Measurements from ENCODE around the gene NBPF20.
"Not testable (repeated sequence)": the region's sequence is repeated elsewhere in the genome, so short reads cannot be mapped to it uniquely, and the experiment has no call there.

Gene NBPF20

GRCh38 chr1:145445219-145445618 lies 19.8 kb upstream of the NBPF20 start:
- DNase-seq (ENCODE audit: low spot score); CTCF ChIA-PET; POLR2A ChIA-PET (ENCODE audit: low non-redundant PET); H3K27ac ChIP-seq: not testable (repeated sequence)

GRCh38 chr1:145442340-145442739 lies 16.9 kb upstream of the NBPF20 start:
- DNase-seq (ENCODE audit: low spot score); CTCF ChIA-PET; H3K27ac ChIP-seq; POLR2A ChIA-PET (ENCODE audit: low non-redundant PET): not testable (repeated sequence)

- DNase-seq (ENCODE audit: low spot score); POLR2A ChIA-PET (ENCODE audit: low non-redundant PET); CTCF ChIA-PET; H3K27ac ChIP-seq: not testable (repeated sequence)
These were observed 6.2 kb upstream of the NBPF20 start for GRCh38 chr1:145431363-145432256.

GRCh38 chr1:145430830-145431229 lies 5.4 kb upstream of the NBPF20 start:
- CTCF ChIA-PET; DNase-seq (ENCODE audit: low spot score): not testable (repeated sequence)

GRCh38 chr1:145429329-145429728 lies 3.9 kb upstream of the NBPF20 start:
- DNase-seq (ENCODE audit: low spot score); POLR2A ChIA-PET (ENCODE audit: low non-redundant PET); H3K27ac ChIP-seq; CTCF ChIA-PET: not testable (repeated sequence)

More at GRCh38 chr1:145430830-145431229, 5.4 kb upstream of the NBPF20 start:
- POLR2A ChIA-PET (ENCODE audit: low non-redundant PET); H3K27ac ChIP-seq: not testable (repeated sequence)

- DNase-seq (ENCODE audit: low spot score): peak; percentile 38
- peak overlapping the region; percentile 72 for H3K27ac ChIP-seq
- POLR2A ChIA-PET (ENCODE audit: low non-redundant PET); CTCF ChIA-PET: not testable (repeated sequence)
These were observed 579 bp downstream of the NBPF20 start for GRCh38 chr1:145424612-145425435.

GRCh38 chr1:145415149-145415548 lies 10.3 kb downstream of the NBPF20 start:
- CTCF ChIA-PET; DNase-seq (ENCODE audit: low spot score); H3K27ac ChIP-seq; POLR2A ChIA-PET (ENCODE audit: low non-redundant PET): not testable (repeated sequence)

GRCh38 chr1:145407266-145407665 lies 18.1 kb downstream of the NBPF20 start:
- POLR2A ChIA-PET (ENCODE audit: low non-redundant PET); CTCF ChIA-PET; DNase-seq (ENCODE audit: low spot score); H3K27ac ChIP-seq: not testable (repeated sequence)

- CTCF ChIA-PET; H3K27ac ChIP-seq; POLR2A ChIA-PET (ENCODE audit: low non-redundant PET); DNase-seq (ENCODE audit: low spot score): not testable (repeated sequence)
These were observed 20.5 kb downstream of the NBPF20 start for GRCh38 chr1:145404949-145405348.

GRCh38 chr1:145400701-145401100 lies 24.7 kb downstream of the NBPF20 start:
- DNase-seq (ENCODE audit: low spot score); CTCF ChIA-PET; POLR2A ChIA-PET (ENCODE audit: low non-redundant PET); H3K27ac ChIP-seq: not testable (repeated sequence)
